IMR-90 (cell line): ENCODE data around the gene UBAC1. TPM values are rescaled to one million over a fixed set of nuclear protein-coding genes. Genes with fewer than 3 reads are reported as not detected.
A peak's percentile ranks its signal among the peaks of the same experiment; 100 is the strongest.

Experiments used
- ATAC-seq: fragments of 200-7000 bp; cut with Tn5 transposase; 2 replicates; pipeline ENCODE4 v1.9.1; 2020; ENCODE audit warnings: low read depth, mild to moderate bottlenecking, moderate library complexity
- BruUV-seq: library from RNA; stranded (reverse); fragments of 400-500 nt; replicated peaks from 2 replicates; lab custom pipeline; 2021; lab: Mats Ljungman, UMichigan
- CTCF ChIA-PET: fragments of 300-600 bp; formaldehyde crosslinking; extraction: SDS; loops from one replicate; lab custom pipeline; 2021; ENCODE audit warnings: antibody characterized with exemption; lab: Yijun Ruan, JAX
- POLR2A ChIA-PET: fragments of 300-600 bp; sonication (Branson Sonifier 250); formaldehyde crosslinking; loops from one replicate; lab custom pipeline; 2022; ENCODE audit warnings: antibody characterized with exemption; ENCODE audit not compliant: unreplicated experiment; lab: Charles Lee
- DNase-seq: peaks from one replicate; pipeline ENCODE4 v3.0.0; 2013
- H2AFZ ChIP-seq: replicated peaks from 2 replicates; pipeline ENCODE3; 2013; ENCODE audit warnings: low read length, mild to moderate bottlenecking; ENCODE audit not compliant: poor library complexity
- H2AK5ac ChIP-seq: 2 replicates; pipeline ENCODE4 v1.6.1; 2013; ENCODE audit warnings: low read depth, low read length, inconsistent platforms
- H2AK9ac ChIP-seq: replicated peaks from 2 replicates; pipeline ENCODE3; 2013; ENCODE audit warnings: mild to moderate bottlenecking, low read depth, low read length, moderate library complexity; ENCODE audit not compliant: poor library complexity
- H2BK120ac ChIP-seq: 2 replicates; pipeline ENCODE4 v1.6.1; 2013; ENCODE audit warnings: low read depth, low read length, inconsistent platforms
- H2BK15ac ChIP-seq: 3 replicates; pipeline ENCODE4 v1.6.1; 2013; ENCODE audit warnings: low read depth, low read length, inconsistent platforms
- H2BK20ac ChIP-seq: 2 replicates; pipeline ENCODE4 v1.6.1; 2013; ENCODE audit warnings: low read depth, mild to moderate bottlenecking, inconsistent platforms, low read length, moderate library complexity
- H2BK5ac ChIP-seq: 2 replicates; pipeline ENCODE4 v1.6.1; 2013; ENCODE audit warnings: mild to moderate bottlenecking, low read depth, low read length, inconsistent platforms; ENCODE audit not compliant: poor library complexity, severe bottlenecking
- H3K14ac ChIP-seq: replicated peaks from 2 replicates; pipeline ENCODE4 v1.6.1; 2013; ENCODE audit warnings: low read depth, low read length, inconsistent platforms
- H3K18ac ChIP-seq: 2 replicates; pipeline ENCODE4 v1.6.1; 2013; ENCODE audit warnings: low read depth, low read length, control low read depth
- H3K23ac ChIP-seq: 2 replicates; pipeline ENCODE4 v1.6.1; 2013; ENCODE audit warnings: low read depth, low read length, inconsistent platforms
- H3K27ac ChIP-seq: 2 replicates; pipeline ENCODE4 v1.5.1; 2013; ENCODE audit warnings: mild to moderate bottlenecking, control low read depth, low read length; ENCODE audit not compliant: insufficient read depth
- H3K27me3 ChIP-seq: 2 replicates; pipeline ENCODE4 v1.6.1; 2013; ENCODE audit warnings: low read length; ENCODE audit not compliant: control insufficient read depth, insufficient read depth
- H3K36me3 ChIP-seq: 2 replicates; pipeline ENCODE4 v1.6.1; 2013; ENCODE audit warnings: low read length, mixed read lengths; ENCODE audit not compliant: control insufficient read depth, insufficient read depth
- H3K4ac ChIP-seq: 2 replicates; pipeline ENCODE4 v1.6.1; 2013; ENCODE audit warnings: low read depth, low read length, inconsistent platforms
- H3K4me1 ChIP-seq: 2 replicates; pipeline ENCODE4 v1.6.1; 2013; ENCODE audit warnings: low read length, mixed read lengths; ENCODE audit not compliant: control insufficient read depth, insufficient read depth
- H3K4me2 ChIP-seq: 2 replicates; pipeline ENCODE4 v1.6.1; 2013; ENCODE audit warnings: low read depth, mild to moderate bottlenecking, control low read depth, low read length, moderate library complexity
- H3K4me3 ChIP-seq: 2 replicates; pipeline ENCODE4 v1.5.1; 2013; ENCODE audit warnings: low read depth, mild to moderate bottlenecking, control low read depth, low read length, moderate library complexity; ENCODE audit not compliant: insufficient read depth
- H3K56ac ChIP-seq: 2 replicates; pipeline ENCODE4 v1.6.1; 2013; ENCODE audit warnings: low read length, inconsistent platforms; ENCODE audit not compliant: insufficient read depth; ENCODE audit errors: extremely low read depth
- H3K79me1 ChIP-seq, 2 experiments: 2 replicates each; pipeline ENCODE4 v1.6.1; 2013; ENCODE audit warnings: low read length in 2 of 2, inconsistent platforms in 1 of 2, low read depth in 1 of 2
- H3K9ac ChIP-seq: 2 replicates; pipeline ENCODE4 v1.6.1; 2013; ENCODE audit warnings: low read depth, low read length, control low read depth
- H3K9me1 ChIP-seq: 2 replicates; pipeline ENCODE4 v1.6.1; 2013; ENCODE audit warnings: low read length, inconsistent platforms; ENCODE audit not compliant: insufficient read depth
- H3K9me3 ChIP-seq: 2 replicates; pipeline ENCODE4 v1.6.1; 2013; ENCODE audit warnings: low read length; ENCODE audit not compliant: control insufficient read depth, insufficient read depth
- H4K20me1 ChIP-seq: 2 replicates; pipeline ENCODE4 v1.6.1; 2013; ENCODE audit warnings: low read length, inconsistent platforms; ENCODE audit not compliant: insufficient read depth
- H4K5ac ChIP-seq: 2 replicates; pipeline ENCODE4 v1.6.1; 2013; ENCODE audit warnings: mild to moderate bottlenecking, low read depth, low read length, control low read depth
- H4K8ac ChIP-seq, 2 experiments: 2 replicates each; pipeline ENCODE4 v1.6.1; 2013; ENCODE audit warnings: low read depth in 2 of 2, low read length in 2 of 2, control low read depth in 1 of 2, inconsistent platforms in 1 of 2
- H4K91ac ChIP-seq: 2 replicates; pipeline ENCODE4 v1.6.1; 2013; ENCODE audit warnings: low read depth, low read length, inconsistent platforms; ENCODE audit not compliant: insufficient read depth
- BHLHE40 ChIP-seq: fragments of 150-350 bp; IDR thresholded peaks from 2 replicates; pipeline ENCODE4 v1.6.1; 2016; ENCODE audit warnings: mild to moderate bottlenecking, low read depth, low read length
- CEBPB ChIP-seq: IDR thresholded peaks from 2 replicates; pipeline ENCODE4 v1.6.1; 2012; ENCODE audit warnings: low read depth, low read length, improper control_type of control experiment
- CTCF ChIP-seq: conservative IDR thresholded peaks from 2 replicates; pipeline ENCODE4 v1.5.1; 2012; ENCODE audit warnings: mild to moderate bottlenecking, low read depth, low read length, improper control_type of control experiment
- MAFK ChIP-seq: IDR thresholded peaks from 2 replicates; pipeline ENCODE4 v1.6.1; 2012; ENCODE audit warnings: low read depth, low read length, improper control_type of control experiment
- WGBS, 2 experiments: methylation state at CpG; one replicate each; pipeline versions ENCODE4 v1.1.5 to v1.1.7; 2013; ENCODE audit warnings: missing lambda C conversion rate in 2 of 2; ENCODE audit not compliant: insufficient read length in 1 of 2; ENCODE audit errors: extremely low coverage in 2 of 2; 5-methylcytosine and 5-hydroxymethylcytosine counted together
- dilution Hi-C: fragments of 300-500 bp; cut with HindIII; formaldehyde crosslinking; loops from one replicate; pipeline ENCODE4 v1.14.3; 2018; ENCODE audit warnings: low sequenced_read_pairs; ENCODE audit not compliant: unreplicated experiment
- in situ Hi-C: fragments of 300-500 bp; cut with MboI; formaldehyde crosslinking; loops from 3 replicates; pipeline ENCODE4 v1.14.3; 2019; ENCODE audit warnings: low sequenced_read_pairs, inconsistent platforms, mixed read lengths
- intact Hi-C: fragments of 100-400 bp; cut with micrococcal nuclease; formaldehyde crosslinking; loops from 2 replicates; pipeline ENCODE4 v1.10.0; 2022
- polyA plus RNA-seq, 3 experiments: library from polyadenylated mRNA; depleted of rRNA; stranded (reverse); fragments of >200 nt; gene quantifications; 2 replicates each; pipeline ENCODE4 v1.2.3, GENCODE V29; 2012; ENCODE audit warnings: low replicate concordance in 1 of 3
- total RNA-seq: library from RNA; depleted of rRNA; stranded (reverse); fragments of >200 nt; gene quantifications from 2 replicates; pipeline ENCODE4 v1.2.3, GENCODE V29; 2012
- TF ChIP-seq, protein P1 (sequence below): fragments of 150-350 bp; IDR thresholded peaks from 2 replicates; pipeline ENCODE4 v1.6.1; 2016; ENCODE audit warnings: low read depth, mild to moderate bottlenecking, low read length, moderate library complexity, borderline replicate concordance

UBAC1 gene
- total and polyA plus RNA-seq, 2 of the 4 experiments (the other 2 are of a cell fraction): 25.3 to 33.9 TPM

GRCh38 chr9:135976944-135977343, 15.8 kb upstream of the UBAC1 start:
- Histone ChIP-seq H3K9me1 (no peaks in the 10 kb centered on the region), H2AFZ (no peak overlapping the region), H3K23ac (no peak overlapping the region), H3K9ac (no peak overlapping the region), H3K27ac (no peak overlapping the region), H3K4ac (no peak overlapping the region), H3K79me1 (no peaks in the 10 kb centered on the region), H2AK5ac (no peak overlapping the region), H3K14ac (no peak overlapping the region), H3K4me3 (no peak overlapping the region), H2AK9ac (no peak overlapping the region), H2BK120ac (no peak overlapping the region), H3K56ac (no peak overlapping the region), H3K4me1 (peaks cover 8% of the 10 kb centered on the region; the same call in 1 of the 2 replicates), H2BK20ac (no peak overlapping the region), H3K36me3 (no peaks in the 10 kb centered on the region), H3K9me3 (no peaks in the 10 kb centered on the region), H4K8ac (no peak overlapping the region), H4K5ac (no peak overlapping the region), H3K27me3 (peaks cover 21% of the 10 kb centered on the region), H4K91ac (no peak overlapping the region), H2BK15ac (no peak overlapping the region), H4K20me1 (peaks cover 3% of the 10 kb centered on the region; the same call in 1 of the 2 replicates), H2BK5ac (no peak overlapping the region), H3K18ac (no peak overlapping the region), H3K4me2 (peak overlapping the region; percentile 21; the same call in 1 of the 2 replicates)
- no CpG with 5 or more reads among the region's 13 CpGs for WGBS, 2 experiments
- ATAC-seq (no peak; the same call in 1 of the 2 replicates), DNase-seq (no peak)
- intact Hi-C loops: no loop called here
- no TSS peak for BruUV-seq
- ChIA-PET CTCF (no interaction called here), POLR2A (no interaction called here)
- dilution Hi-C loops: no loop called here
- in situ Hi-C loops: no loop called here
- no peak for TF ChIP-seq CTCF
- TF ChIP-seq BHLHE40: no peak
- TF ChIP-seq MAFK: no peak
- TF ChIP-seq, protein P1, sequence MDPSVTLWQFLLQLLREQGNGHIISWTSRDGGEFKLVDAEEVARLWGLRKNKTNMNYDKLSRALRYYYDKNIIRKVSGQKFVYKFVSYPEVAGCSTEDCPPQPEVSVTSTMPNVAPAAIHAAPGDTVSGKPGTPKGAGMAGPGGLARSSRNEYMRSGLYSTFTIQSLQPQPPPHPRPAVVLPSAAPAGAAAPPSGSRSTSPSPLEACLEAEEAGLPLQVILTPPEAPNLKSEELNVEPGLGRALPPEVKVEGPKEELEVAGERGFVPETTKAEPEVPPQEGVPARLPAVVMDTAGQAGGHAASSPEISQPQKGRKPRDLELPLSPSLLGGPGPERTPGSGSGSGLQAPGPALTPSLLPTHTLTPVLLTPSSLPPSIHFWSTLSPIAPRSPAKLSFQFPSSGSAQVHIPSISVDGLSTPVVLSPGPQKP: no peak
- no peak for TF ChIP-seq CEBPB
